Endothelial cell (in vitro differentiated cells): Measurements from ENCODE around the gene GALNT1. TPM values are rescaled to one million over a fixed set of nuclear protein-coding genes. Genes with fewer than 3 reads are reported as not detected.

Source experiments
- DNase-seq: peaks from one replicate; pipeline ENCODE4 v3.0.0; 2021; ENCODE audit warnings: low spot score
- H3K27ac Mint-ChIP-seq: one replicate; pipeline ENCODE4 v1.8.0; 2021; ENCODE audit warnings: mixed read lengths, inconsistent platforms; ENCODE audit not compliant: unreplicated experiment
- H3K27me3 Mint-ChIP-seq: one replicate; pipeline ENCODE4 v1.8.0; 2021; ENCODE audit warnings: mild to moderate bottlenecking, moderate library complexity, mixed read lengths, inconsistent platforms; ENCODE audit not compliant: unreplicated experiment
- H3K36me3 Mint-ChIP-seq: one replicate; pipeline ENCODE4 v1.8.0; 2021; ENCODE audit warnings: mild to moderate bottlenecking, low read depth, mixed read lengths, inconsistent platforms; ENCODE audit not compliant: unreplicated experiment
- H3K4me1 Mint-ChIP-seq: one replicate; pipeline ENCODE4 v1.8.0; 2021; ENCODE audit warnings: mild to moderate bottlenecking, mixed read lengths, inconsistent platforms; ENCODE audit not compliant: unreplicated experiment
- H3K4me3 Mint-ChIP-seq: one replicate; pipeline ENCODE4 v1.8.0; 2021; ENCODE audit warnings: mild to moderate bottlenecking, mixed read lengths, inconsistent platforms; ENCODE audit not compliant: unreplicated experiment
- H3K9me3 Mint-ChIP-seq: one replicate; pipeline ENCODE4 v1.8.0; 2021; ENCODE audit warnings: mixed read lengths, inconsistent platforms; ENCODE audit not compliant: unreplicated experiment
- CTCF ChIP-seq: fragments of 200-600 bp; sonication (generic); IDR thresholded peaks from one replicate; pipeline ENCODE4 v1.5.0; 2021; ENCODE audit warnings: antibody characterized with exemption; ENCODE audit not compliant: unreplicated experiment
- total RNA-seq: library from RNA; stranded (reverse); fragmentation: NEBNext Ultra II Directional; extraction: Animal tissue kit (Norgen Biotek cat#: 25700); gene quantifications from one replicate; pipeline ENCODE4 v1.2.1, GENCODE V29; 2021; ENCODE audit not compliant: unreplicated experiment

The GALNT1 gene
- total RNA-seq, 1 donor from 2014 or later, result 174 TPM

GRCh38 chr18:35710581-35710980, 129.0 kb downstream of the GALNT1 start:
- no peak for DNase-seq

GRCh38 chr18:35711227-35711626, 129.7 kb downstream of the GALNT1 start:
- H3K4me1 Mint-ChIP-seq, result peaks cover 64% of the 10 kb centered on the region
- peaks cover 2% of the 10 kb centered on the region for H3K27me3 Mint-ChIP-seq
- H3K36me3 Mint-ChIP-seq, result peaks cover 39% of the 10 kb centered on the region
- peak overlapping the region; percentile 97 for H3K27ac Mint-ChIP-seq
- no peak overlapping the region for H3K4me3 Mint-ChIP-seq
- H3K9me3 Mint-ChIP-seq, result peaks cover 5% of the 10 kb centered on the region
- no peak for TF ChIP-seq CTCF
- DNase-seq, result no peak

More at GRCh38 chr18:35710581-35710980, 129.0 kb downstream of the GALNT1 start:
- H3K36me3 Mint-ChIP-seq, result peaks cover 33% of the 10 kb centered on the region
- H3K9me3 Mint-ChIP-seq, result peaks cover 5% of the 10 kb centered on the region
- no peak for TF ChIP-seq CTCF
- peak overlapping the region; percentile 97 for H3K27ac Mint-ChIP-seq
- peaks cover 2% of the 10 kb centered on the region for H3K27me3 Mint-ChIP-seq
- H3K4me1 Mint-ChIP-seq, result peaks cover 59% of the 10 kb centered on the region
- peak overlapping the region; percentile 82 for H3K4me3 Mint-ChIP-seq

GRCh38 chr18:35713545-35713944, 132.0 kb downstream of the GALNT1 start:
- peak overlapping the region; percentile 48 for H3K4me3 Mint-ChIP-seq
- H3K36me3 Mint-ChIP-seq, result peaks cover 53% of the 10 kb centered on the region
- no peak for TF ChIP-seq CTCF
- H3K27me3 Mint-ChIP-seq, result peaks cover 2% of the 10 kb centered on the region
- H3K9me3 Mint-ChIP-seq, result peaks cover 15% of the 10 kb centered on the region
- no peak for DNase-seq
- H3K27ac Mint-ChIP-seq, result peak overlapping the region; percentile 96
- H3K4me1 Mint-ChIP-seq, result peaks cover 50% of the 10 kb centered on the region

GRCh38 chr18:35714539-35714938, 133.0 kb downstream of the GALNT1 start:
- Mint-ChIP-seq H3K9me3 (peaks cover 15% of the 10 kb centered on the region), H3K4me3 (peak overlapping the region; percentile 69), H3K27me3 (peaks cover 2% of the 10 kb centered on the region), H3K4me1 (peaks cover 41% of the 10 kb centered on the region), H3K27ac (peak overlapping the region; percentile 96), H3K36me3 (peaks cover 57% of the 10 kb centered on the region)
- TF ChIP-seq CTCF, result no peak
- DNase-seq, result no peak

- peaks cover 2% of the 10 kb centered on the region for H3K27me3 Mint-ChIP-seq
- H3K36me3 Mint-ChIP-seq, result peaks cover 58% of the 10 kb centered on the region
Measured at GRCh38 chr18:35715139-35715538, 133.6 kb downstream of the GALNT1 start.

More at GRCh38 chr18:35715139-35715538, 133.6 kb downstream of the GALNT1 start:
- H3K4me3 Mint-ChIP-seq, result no peak overlapping the region
- peak overlapping the region; percentile 62 for H3K27ac Mint-ChIP-seq
- no peak for TF ChIP-seq CTCF
- DNase-seq, result no peak
- H3K9me3 Mint-ChIP-seq, result peaks cover 15% of the 10 kb centered on the region
- H3K4me1 Mint-ChIP-seq, result peaks cover 37% of the 10 kb centered on the region
